Natural killer cell treated with Interleukin-12 subunit alpha and Interleukin-12 subunit beta and Interleukin-15 and Interleukin-18, amount 100 ng/mL, for 72 hours (primary cell): ENCODE data around the gene HTR2B. TPM values are rescaled to one million over a fixed set of nuclear protein-coding genes. Genes with fewer than 3 reads are reported as not detected.
A peak's percentile ranks its signal among the peaks of the same experiment; 100 is the strongest.
"Not testable (repeated sequence)": the region's sequence is repeated elsewhere in the genome, so short reads cannot be mapped to it uniquely, and the experiment has no call there.

Source experiments
- ATAC-seq, 2 donors: fragments of 150-1000 bp; cut with Tn5 transposase in 1 of 2; sonication (Bioruptor Pico), chemical (Tn5 transposase) in 1 of 2; 2 replicates each; pipeline ENCODE4 v1.10.0; 2021
- DNase-seq: peaks from one replicate; pipeline ENCODE4 v3.0.0; 2022; ENCODE audit warnings: low spot score
- H3K27ac Mint-ChIP-seq, 2 donors: 1 replicate in 1 of 2; 2 replicates in 1 of 2; pipeline ENCODE4 v1.8.0; 2022; ENCODE audit warnings: mixed read lengths in 2 of 2, mild to moderate bottlenecking in 1 of 2, moderate library complexity in 1 of 2
- H3K27me3 Mint-ChIP-seq, 2 donors: 1 replicate in 1 of 2; 2 replicates in 1 of 2; pipeline ENCODE4 v1.8.0; 2022; ENCODE audit warnings: mixed read lengths in 2 of 2
- H3K36me3 Mint-ChIP-seq: one replicate; pipeline ENCODE4 v1.8.0; 2022; ENCODE audit warnings: mixed read lengths
- H3K4me1 Mint-ChIP-seq, 2 donors: 1 replicate in 1 of 2; 2 replicates in 1 of 2; pipeline ENCODE4 v1.8.0; 2022; ENCODE audit warnings: low read depth in 2 of 2, mixed read lengths in 2 of 2, mild to moderate bottlenecking in 1 of 2
- H3K4me3 Mint-ChIP-seq: one replicate; pipeline ENCODE4 v1.8.0; 2022; ENCODE audit warnings: mixed read lengths
- H3K9me3 Mint-ChIP-seq: 2 replicates; pipeline ENCODE4 v1.8.0; 2022; ENCODE audit warnings: mixed read lengths
- total RNA-seq, 2 donors: library from RNA; stranded (reverse); gene quantifications; one replicate each; pipeline ENCODE4 v1.2.3, GENCODE V29; 2022

Gene HTR2B
- total RNA-seq, 2 donors from 2014 or later: not detected

GRCh38 chr2:231094736-231095346 lies 30.0 kb downstream of the HTR2B start:
- peaks cover 0 to 5% of the 10 kb centered on the region in 2 donors for H3K4me1 Mint-ChIP-seq
- no peaks in the 10 kb centered on the region for H3K9me3 Mint-ChIP-seq
- H3K4me3 Mint-ChIP-seq: no peak overlapping the region
- ATAC-seq: no peak
- H3K27ac Mint-ChIP-seq: no peak overlapping the region
- no peaks in the 10 kb centered on the region for H3K27me3 Mint-ChIP-seq
- H3K36me3 Mint-ChIP-seq: peaks cover 31% of the 10 kb centered on the region
- no peak for DNase-seq

GRCh38 chr2:231093933-231094332 lies 30.9 kb downstream of the HTR2B start:
- H3K4me1 Mint-ChIP-seq: peaks cover 0 to 5% of the 10 kb centered on the region in 2 donors
- H3K9me3 Mint-ChIP-seq: no peaks in the 10 kb centered on the region
- H3K36me3 Mint-ChIP-seq: peaks cover 27% of the 10 kb centered on the region
- no peak overlapping the region for H3K27ac Mint-ChIP-seq
- DNase-seq: no peak
- H3K27me3 Mint-ChIP-seq: no peaks in the 10 kb centered on the region
- H3K4me3 Mint-ChIP-seq: no peak overlapping the region
- ATAC-seq: no peak

GRCh38 chr2:231088754-231089153 lies 36.1 kb downstream of the HTR2B start:
- Mint-ChIP-seq H3K4me1 (peaks cover 0 to 8% of the 10 kb centered on the region in 2 donors), H3K9me3 (no peaks in the 10 kb centered on the region), H3K4me3 (no peak overlapping the region), H3K27ac (no peak overlapping the region), H3K36me3 (peaks cover 19% of the 10 kb centered on the region), H3K27me3 (no peaks in the 10 kb centered on the region)
- ATAC-seq (no peak), DNase-seq (no peak)

- peaks cover 0 to 3% of the 10 kb centered on the region in 2 donors for H3K4me1 Mint-ChIP-seq
- no peaks in the 10 kb centered on the region for H3K27me3 Mint-ChIP-seq
- H3K27ac Mint-ChIP-seq: no peak overlapping the region
- DNase-seq (no peak), ATAC-seq (no peak)
- H3K9me3 Mint-ChIP-seq: no peaks in the 10 kb centered on the region
- peaks cover 31% of the 10 kb centered on the region for H3K36me3 Mint-ChIP-seq
- no peak overlapping the region for H3K4me3 Mint-ChIP-seq
Measured at GRCh38 chr2:231084565-231084964, 40.3 kb downstream of the HTR2B start.

GRCh38 chr2:231069379-231070054 lies 55.3 kb downstream of the HTR2B start:
- H3K27ac Mint-ChIP-seq: no peak overlapping the region
- H3K4me3 Mint-ChIP-seq: no peak overlapping the region
- H3K4me1 Mint-ChIP-seq: peaks cover 6 to 13% of the 10 kb centered on the region in 2 donors
- H3K36me3 Mint-ChIP-seq: peaks cover 29% of the 10 kb centered on the region
- ATAC-seq: no peak
- no peaks in the 10 kb centered on the region for H3K27me3 Mint-ChIP-seq
- DNase-seq: no peak
- no peaks in the 10 kb centered on the region for H3K9me3 Mint-ChIP-seq

GRCh38 chr2:231068525-231069222 lies 56.2 kb downstream of the HTR2B start:
- H3K27me3 Mint-ChIP-seq: no peaks in the 10 kb centered on the region
- no peaks in the 10 kb centered on the region for H3K9me3 Mint-ChIP-seq
- H3K4me3 Mint-ChIP-seq: no peak overlapping the region
- no peak for DNase-seq
- H3K4me1 Mint-ChIP-seq: peaks cover 6 to 13% of the 10 kb centered on the region in 2 donors
- H3K27ac Mint-ChIP-seq: peak overlapping the region in 1 of 2 donors; percentile 15
- peaks cover 29% of the 10 kb centered on the region for H3K36me3 Mint-ChIP-seq
- peak in 1 of 2 donors; percentile 84 for ATAC-seq

- DNase-seq, H3K4me3 Mint-ChIP-seq, ATAC-seq, H3K27me3 Mint-ChIP-seq, H3K9me3 Mint-ChIP-seq: not testable (repeated sequence)
- H3K4me1 Mint-ChIP-seq: peaks cover 6 to 18% of the 10 kb centered on the region in 2 donors
- peaks cover 29% of the 10 kb centered on the region for H3K36me3 Mint-ChIP-seq
- peak overlapping the region in 1 of 2 donors; percentile 15 for H3K27ac Mint-ChIP-seq
Measured at GRCh38 chr2:231067531-231067930, 57.3 kb downstream of the HTR2B start.

- Mint-ChIP-seq H3K9me3 (no peaks in the 10 kb centered on the region), H3K4me1 (peaks cover 6 to 18% of the 10 kb centered on the region in 2 donors), H3K27me3 (no peaks in the 10 kb centered on the region), H3K4me3 (no peak overlapping the region), H3K36me3 (peaks cover 27% of the 10 kb centered on the region), H3K27ac (no peak overlapping the region)
- DNase-seq (no peak), ATAC-seq (no peak)
Measured at GRCh38 chr2:231065966-231066365, 58.9 kb downstream of the HTR2B start.

GRCh38 chr2:231063347-231063746 lies 61.5 kb downstream of the HTR2B start:
- peaks cover 21 to 34% of the 10 kb centered on the region in 2 donors for H3K4me1 Mint-ChIP-seq
- no peak overlapping the region for H3K27ac Mint-ChIP-seq
- H3K27me3 Mint-ChIP-seq: no peaks in the 10 kb centered on the region
- peaks cover 25% of the 10 kb centered on the region for H3K36me3 Mint-ChIP-seq
- no peak overlapping the region for H3K4me3 Mint-ChIP-seq
- H3K9me3 Mint-ChIP-seq: no peaks in the 10 kb centered on the region
- ATAC-seq: no peak
- no peak for DNase-seq

GRCh38 chr2:231062776-231063175 lies 62.1 kb downstream of the HTR2B start:
- Mint-ChIP-seq H3K9me3 (no peaks in the 10 kb centered on the region), H3K36me3 (peaks cover 19% of the 10 kb centered on the region), H3K27ac (no peak overlapping the region), H3K27me3 (no peaks in the 10 kb centered on the region), H3K4me3 (no peak overlapping the region), H3K4me1 (peaks cover 24 to 34% of the 10 kb centered on the region in 2 donors)
- ATAC-seq (no peak), DNase-seq (no peak)

GRCh38 chr2:231059756-231060155 lies 65.1 kb downstream of the HTR2B start:
- peak overlapping the region; percentile 85 for H3K4me3 Mint-ChIP-seq
- peak overlapping the region in 1 of 2 donors; percentile 100 for H3K27ac Mint-ChIP-seq
- no peaks in the 10 kb centered on the region for H3K9me3 Mint-ChIP-seq
- DNase-seq (no peak), ATAC-seq (no peak)
- peaks cover 0 to 2% of the 10 kb centered on the region in 2 donors for H3K27me3 Mint-ChIP-seq
- H3K36me3 Mint-ChIP-seq: peaks cover 11% of the 10 kb centered on the region
- H3K4me1 Mint-ChIP-seq: peaks cover 26 to 42% of the 10 kb centered on the region in 2 donors

- Mint-ChIP-seq H3K4me1 (peaks cover 29 to 47% of the 10 kb centered on the region in 2 donors), H3K27ac (peak overlapping the region; percentile 99 to 100), H3K4me3 (peak overlapping the region; percentile 85), H3K27me3 (peaks cover 5% of the 10 kb centered on the region in 2 donors), H3K9me3 (no peaks in the 10 kb centered on the region), H3K36me3 (peaks cover 11% of the 10 kb centered on the region)
- DNase-seq (no peak), ATAC-seq (no peak)
Measured at GRCh38 chr2:231058761-231059550, 65.9 kb downstream of the HTR2B start.
